NT2/D1 (cell line): Measurements from ENCODE around the gene FRMD7.

Source experiments
- YY1 ChIP-seq: IDR thresholded peaks from 2 replicates; pipeline ENCODE4 v1.6.1; 2011; ENCODE audit not compliant: insufficient read length, insufficient read depth
- ZNF274 ChIP-seq: IDR thresholded peaks from 2 replicates; pipeline ENCODE4 v1.6.1; 2011; ENCODE audit warnings: mild to moderate bottlenecking, low read depth, low read length

GRCh38 chrX:132045456-132045855, 82.4 kb downstream of the FRMD7 start:
- TF ChIP-seq ZNF274 (no peak), YY1 (no peak)
